Astrocyte of the spinal cord (primary cell): Measurements from ENCODE around the gene ZDHHC5.
A peak's percentile ranks its signal among the peaks of the same experiment; 100 is the strongest.

Experiments
- DNase-seq: peaks from one replicate; pipeline ENCODE4 v3.0.0; 2011; ENCODE audit warnings: low read depth, low spot score
- H3K4me3 ChIP-seq: 2 replicates; pipeline ENCODE4 v1.5.1; 2011; ENCODE audit warnings: low read depth, mild to moderate bottlenecking, low read length, moderate library complexity
- in situ Hi-C: cut with HindIII; loops from 2 replicates; pipeline ENCODE4 v1.10.0; 2017; ENCODE audit warnings: low sequenced_read_pairs
- TF ChIP-seq, protein P1 (sequence below): IDR thresholded peaks from 2 replicates; pipeline ENCODE4 v1.5.1; 2012; ENCODE audit warnings: low read depth, mild to moderate bottlenecking, low read length, inconsistent platforms

The ZDHHC5 gene

DNA sequence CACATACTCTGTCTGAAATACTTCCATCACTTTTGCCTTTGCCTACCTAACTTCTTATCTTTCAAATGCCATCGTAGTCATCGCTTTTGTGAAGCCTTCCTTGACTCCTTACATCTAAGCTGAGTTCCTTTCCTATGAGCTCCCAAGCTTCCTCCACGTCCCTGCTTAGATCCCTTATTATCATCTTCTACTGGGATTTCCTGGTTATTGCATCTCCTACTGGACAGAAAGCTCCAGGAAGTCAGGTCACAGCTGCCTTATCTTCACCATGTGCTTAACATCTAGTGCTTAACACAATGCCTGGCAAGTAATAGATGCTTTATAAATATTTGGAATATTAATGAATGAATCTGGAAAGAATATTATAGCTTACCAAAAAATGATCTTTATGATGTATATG lies 24.1 kb upstream of the ZDHHC5 start:
- DNase-seq = no peak

DNA sequence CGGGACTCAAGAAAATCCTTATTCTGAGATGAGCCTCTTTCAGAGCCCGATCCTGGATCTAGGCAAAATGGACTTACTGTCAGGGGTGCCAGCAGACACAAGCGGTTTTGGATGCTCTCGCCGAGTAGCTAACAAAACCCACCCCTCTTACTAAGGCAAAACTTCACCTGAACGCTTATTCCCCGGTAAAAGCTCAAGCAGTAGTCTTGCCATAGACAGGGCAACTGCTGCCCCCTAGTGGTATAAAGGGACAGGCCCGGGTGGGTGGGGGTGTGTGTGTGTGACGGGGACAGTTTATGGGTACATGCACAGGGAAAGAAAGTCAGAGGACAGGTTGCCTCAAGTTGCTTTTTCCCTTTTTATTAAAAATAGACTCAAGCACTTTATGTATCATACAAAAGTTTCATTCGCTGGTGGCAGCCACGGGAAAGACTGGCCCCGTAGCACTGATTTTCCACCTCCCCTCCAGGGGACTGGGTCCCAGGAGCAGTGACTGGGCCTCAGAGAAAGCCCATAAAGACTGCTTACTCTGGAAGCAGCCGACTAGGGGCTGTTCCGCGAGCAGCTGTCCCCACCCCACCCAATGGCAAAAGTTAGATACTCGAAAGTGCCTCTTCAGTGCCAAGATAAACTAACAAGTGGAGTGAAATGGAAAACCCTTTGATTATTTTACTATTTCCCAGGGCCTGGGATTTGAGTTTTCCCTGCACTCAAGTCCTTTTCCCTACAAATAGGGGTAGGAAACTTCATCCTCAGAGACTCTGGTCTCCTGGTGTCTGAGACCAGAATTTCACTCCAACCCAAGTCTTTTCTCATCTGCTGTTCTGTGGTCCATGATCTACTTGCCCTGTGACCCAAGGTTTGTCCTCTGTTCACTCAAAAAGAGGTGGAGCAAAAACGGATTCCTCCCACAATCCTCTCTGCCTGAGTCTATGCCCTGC lies 22.9 kb upstream of the ZDHHC5 start:
- TF ChIP-seq, protein P1, sequence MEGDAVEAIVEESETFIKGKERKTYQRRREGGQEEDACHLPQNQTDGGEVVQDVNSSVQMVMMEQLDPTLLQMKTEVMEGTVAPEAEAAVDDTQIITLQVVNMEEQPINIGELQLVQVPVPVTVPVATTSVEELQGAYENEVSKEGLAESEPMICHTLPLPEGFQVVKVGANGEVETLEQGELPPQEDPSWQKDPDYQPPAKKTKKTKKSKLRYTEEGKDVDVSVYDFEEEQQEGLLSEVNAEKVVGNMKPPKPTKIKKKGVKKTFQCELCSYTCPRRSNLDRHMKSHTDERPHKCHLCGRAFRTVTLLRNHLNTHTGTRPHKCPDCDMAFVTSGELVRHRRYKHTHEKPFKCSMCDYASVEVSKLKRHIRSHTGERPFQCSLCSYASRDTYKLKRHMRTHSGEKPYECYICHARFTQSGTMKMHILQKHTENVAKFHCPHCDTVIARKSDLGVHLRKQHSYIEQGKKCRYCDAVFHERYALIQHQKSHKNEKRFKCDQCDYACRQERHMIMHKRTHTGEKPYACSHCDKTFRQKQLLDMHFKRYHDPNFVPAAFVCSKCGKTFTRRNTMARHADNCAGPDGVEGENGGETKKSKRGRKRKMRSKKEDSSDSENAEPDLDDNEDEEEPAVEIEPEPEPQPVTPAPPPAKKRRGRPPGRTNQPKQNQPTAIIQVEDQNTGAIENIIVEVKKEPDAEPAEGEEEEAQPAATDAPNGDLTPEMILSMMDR = peak; percentile 91
- H3K4me3 ChIP-seq = no peak overlapping the region
- in situ Hi-C loops = no loop called here
- peak; percentile 74 for DNase-seq

More for the DNA sequence above, 24.1 kb upstream of the ZDHHC5 start:
- no peak overlapping the region for H3K4me3 ChIP-seq
- TF ChIP-seq, protein P1 = peak; percentile 4
- in situ Hi-C loops = no loop called here

DNA sequence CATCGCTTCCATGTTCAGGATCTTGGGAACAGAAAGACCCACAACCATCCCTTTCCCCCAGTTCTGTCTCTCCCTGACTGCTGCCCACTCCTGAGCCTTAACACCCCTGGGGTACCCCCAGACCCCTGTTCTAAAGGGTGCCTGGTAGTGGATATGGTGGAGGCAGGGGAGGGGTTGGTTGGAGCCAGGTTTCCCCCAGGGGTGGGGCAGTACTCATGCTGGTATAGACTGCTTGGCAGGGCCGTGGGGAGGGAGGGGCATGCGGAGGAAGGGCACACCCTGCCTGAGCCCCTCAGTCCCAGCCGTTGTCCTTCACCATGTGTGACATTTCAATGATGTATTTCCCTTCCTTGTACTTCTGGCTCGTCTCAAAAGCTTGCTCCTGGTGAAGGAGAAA lies 22.2 kb upstream of the ZDHHC5 start:
- H3K4me3 ChIP-seq = no peak overlapping the region
- DNase-seq = no peak
- TF ChIP-seq, protein P1 = no peak
- in situ Hi-C loops = no loop called here

DNA sequence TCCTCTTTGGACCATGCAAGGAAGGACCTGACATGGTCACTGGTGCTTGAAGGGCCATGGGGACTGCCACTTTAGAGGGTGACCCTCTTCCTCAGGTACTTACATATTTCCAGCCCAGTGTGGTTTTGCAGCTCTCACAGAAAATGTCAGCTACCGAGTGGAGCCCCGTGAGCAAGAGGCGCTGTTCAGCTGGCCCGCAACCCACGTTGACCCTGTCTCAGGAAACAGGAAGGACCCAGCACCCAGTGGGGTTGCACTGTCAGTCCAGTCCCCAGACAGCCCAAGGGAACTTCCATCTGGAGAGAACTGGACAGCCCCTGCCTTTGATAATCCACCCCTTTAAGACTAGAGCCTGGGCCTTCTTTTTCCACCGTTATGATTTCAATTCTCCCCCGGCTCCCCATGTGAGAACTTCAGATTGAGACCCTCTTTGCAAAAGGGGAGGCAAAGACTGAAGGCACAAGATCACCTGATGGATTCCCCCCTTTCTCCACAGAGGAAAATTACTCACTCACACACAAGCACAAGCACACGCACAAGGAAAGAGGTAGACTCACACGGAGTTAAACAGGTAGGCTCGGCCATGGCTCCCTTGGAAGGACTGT lies 21.6 kb upstream of the ZDHHC5 start:
- TF ChIP-seq, protein P1 = no peak
- in situ Hi-C loops = no loop called here
- H3K4me3 ChIP-seq = no peak overlapping the region
- no peak for DNase-seq

DNA sequence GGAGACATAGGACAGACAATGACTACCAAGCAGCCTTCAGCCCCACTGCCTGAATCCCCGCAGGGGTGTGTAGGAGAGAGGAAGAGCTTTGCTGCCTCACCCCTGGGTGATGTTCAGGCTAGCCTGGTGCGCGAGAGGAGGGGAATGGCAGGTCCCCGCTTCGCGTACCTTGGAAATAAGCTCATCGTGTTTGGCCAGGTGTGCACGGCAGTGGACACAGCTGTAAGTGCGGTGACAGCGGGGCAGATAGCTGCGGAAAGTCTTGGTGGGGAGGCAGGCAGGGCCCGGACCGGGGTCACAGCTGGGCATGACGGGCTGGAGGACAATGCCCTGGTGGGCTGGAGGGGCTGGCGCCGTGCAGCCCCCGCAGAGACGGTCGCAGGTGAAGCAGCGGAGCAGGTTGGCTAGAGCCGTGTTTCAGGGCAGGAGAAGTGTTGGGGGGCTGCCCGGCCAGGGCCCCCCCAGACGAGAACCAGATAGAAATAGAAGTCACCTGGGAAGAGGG lies 21.1 kb upstream of the ZDHHC5 start:
- H3K4me3 ChIP-seq = no peak overlapping the region
- in situ Hi-C loops = no loop called here
- DNase-seq = no peak
- TF ChIP-seq, protein P1 = no peak

DNA sequence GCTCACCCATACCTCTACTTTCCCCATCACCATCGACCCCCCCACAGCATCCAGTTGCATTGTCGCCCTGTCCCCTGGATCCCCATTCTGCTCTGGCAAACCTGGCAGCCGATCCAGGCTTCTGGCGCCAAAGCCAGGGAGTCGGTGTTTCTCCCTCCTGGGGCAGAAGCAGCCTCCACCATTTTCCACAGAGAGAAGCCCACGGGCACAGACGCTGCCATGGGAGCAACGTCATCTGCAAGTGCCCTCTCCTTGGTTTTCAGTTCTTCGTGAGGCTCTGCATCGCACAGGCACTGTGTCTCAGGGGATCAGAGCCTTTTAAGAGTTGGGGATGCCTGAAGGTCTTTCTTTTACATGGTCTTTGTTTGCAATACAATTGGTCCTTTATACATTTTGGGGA lies 20.5 kb upstream of the ZDHHC5 start:
- TF ChIP-seq, protein P1 = no peak
- no peak overlapping the region for H3K4me3 ChIP-seq
- in situ Hi-C loops = no loop called here
- DNase-seq = no peak
